SK-N-SH (cell line): ENCODE results near the gene PPP2R5D.

ENCODE experiments used
- CHD2 ChIP-seq: fragments of 150-350 bp; IDR thresholded peaks from 2 replicates; pipeline ENCODE4 v1.6.1; 2018; ENCODE audit warnings: low read length; ENCODE audit not compliant: partially characterized antibody
- EZH2phosphoT487 ChIP-seq: fragments of 200-600 bp; sonication (generic); IDR thresholded peaks from 2 replicates; pipeline ENCODE4 v1.6.1; 2017; ENCODE audit warnings: low read depth, mixed run types, mild to moderate bottlenecking, antibody characterized with exemption, moderate library complexity, borderline replicate concordance
- POLR2AphosphoS5 ChIP-seq: IDR thresholded peaks from 2 replicates; pipeline ENCODE4 v1.6.1; 2012; ENCODE audit warnings: low read depth, low read length
- TF ChIP-seq, protein P1 (sequence below): fragments of 200-600 bp; sonication (generic); IDR thresholded peaks from 2 replicates; pipeline ENCODE4 v1.6.1; 2017; ENCODE audit warnings: antibody characterized with exemption, mild to moderate bottlenecking, moderate library complexity

DNA sequence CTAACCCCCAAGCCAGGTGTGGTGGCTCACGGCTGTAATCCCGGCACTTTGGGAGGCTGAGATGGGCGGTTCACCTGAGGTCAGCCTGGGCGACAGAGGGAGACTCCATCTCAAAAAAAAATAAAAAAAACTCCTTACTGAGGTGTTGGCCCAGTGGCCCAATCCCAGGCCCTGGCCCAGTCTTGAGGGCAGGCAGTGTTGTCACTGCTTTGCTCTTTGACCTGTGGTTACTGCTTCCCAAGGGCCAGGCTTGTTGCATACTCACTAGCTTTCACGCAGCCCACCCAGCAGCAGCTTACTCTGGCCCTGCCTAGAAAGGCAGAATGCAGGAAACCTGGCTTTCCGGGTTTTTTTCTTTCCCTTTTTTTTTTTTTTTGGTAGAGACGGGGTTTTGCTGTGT lies 41.9 kb upstream of the PPP2R5D start:
- TF ChIP-seq CHD2, result no peak
- no peak for TF ChIP-seq EZH2phosphoT487
- TF ChIP-seq, protein P1, sequence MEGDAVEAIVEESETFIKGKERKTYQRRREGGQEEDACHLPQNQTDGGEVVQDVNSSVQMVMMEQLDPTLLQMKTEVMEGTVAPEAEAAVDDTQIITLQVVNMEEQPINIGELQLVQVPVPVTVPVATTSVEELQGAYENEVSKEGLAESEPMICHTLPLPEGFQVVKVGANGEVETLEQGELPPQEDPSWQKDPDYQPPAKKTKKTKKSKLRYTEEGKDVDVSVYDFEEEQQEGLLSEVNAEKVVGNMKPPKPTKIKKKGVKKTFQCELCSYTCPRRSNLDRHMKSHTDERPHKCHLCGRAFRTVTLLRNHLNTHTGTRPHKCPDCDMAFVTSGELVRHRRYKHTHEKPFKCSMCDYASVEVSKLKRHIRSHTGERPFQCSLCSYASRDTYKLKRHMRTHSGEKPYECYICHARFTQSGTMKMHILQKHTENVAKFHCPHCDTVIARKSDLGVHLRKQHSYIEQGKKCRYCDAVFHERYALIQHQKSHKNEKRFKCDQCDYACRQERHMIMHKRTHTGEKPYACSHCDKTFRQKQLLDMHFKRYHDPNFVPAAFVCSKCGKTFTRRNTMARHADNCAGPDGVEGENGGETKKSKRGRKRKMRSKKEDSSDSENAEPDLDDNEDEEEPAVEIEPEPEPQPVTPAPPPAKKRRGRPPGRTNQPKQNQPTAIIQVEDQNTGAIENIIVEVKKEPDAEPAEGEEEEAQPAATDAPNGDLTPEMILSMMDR, result no peak
- no peak for TF ChIP-seq POLR2AphosphoS5
